Left cardiac atrium (tissue), 4 donors: Measurements from ENCODE around the gene GGN. TPM values are rescaled to one million over a fixed set of nuclear protein-coding genes. Genes with fewer than 3 reads are reported as not detected.
"Not testable (repeated sequence)": the region's sequence is repeated elsewhere in the genome, so short reads cannot be mapped to it uniquely, and the experiment has no call there.

ENCODE experiments used
- ATAC-seq, 2 donors: fragments of 200-7000 bp; cut with Tn5 transposase; one replicate each; pipeline ENCODE4 v1.9.1; 2020; ENCODE audit warnings: mild to moderate bottlenecking in 2 of 2, moderate library complexity in 2 of 2
- DNase-seq: peaks from one replicate; pipeline ENCODE4 v3.0.0-alpha.2; 2020
- intact Hi-C, 2 donors: fragments of 100-400 bp; cut with DNase I; formaldehyde crosslinking; loops; one replicate each; pipeline versions ENCODE4 v1.14.1 to v1.15.1; 2022 to 2023
- total RNA-seq, 2 donors: library from RNA; stranded (reverse); fragmentation: NEBNext Ultra II Directional; extraction: Animal tissue kit (Norgen Biotek cat#: 25700); gene quantifications; one replicate each; pipeline ENCODE4 v1.2.1, GENCODE V29; 2021
- donor health status: DM: no; HTN: yes; CAD: no.
- donor health status: DM: no; HTN: yes; CAD: no; lungs with severe emphysema.
- donor health status: DM: yes; HTN: yes; CAD: no.
- donor health status: Dilated cardiomyopathy.

The GGN gene
- total RNA-seq, 2 donors from 2014 or later: 0.15 to 0.34 TPM

DNA sequence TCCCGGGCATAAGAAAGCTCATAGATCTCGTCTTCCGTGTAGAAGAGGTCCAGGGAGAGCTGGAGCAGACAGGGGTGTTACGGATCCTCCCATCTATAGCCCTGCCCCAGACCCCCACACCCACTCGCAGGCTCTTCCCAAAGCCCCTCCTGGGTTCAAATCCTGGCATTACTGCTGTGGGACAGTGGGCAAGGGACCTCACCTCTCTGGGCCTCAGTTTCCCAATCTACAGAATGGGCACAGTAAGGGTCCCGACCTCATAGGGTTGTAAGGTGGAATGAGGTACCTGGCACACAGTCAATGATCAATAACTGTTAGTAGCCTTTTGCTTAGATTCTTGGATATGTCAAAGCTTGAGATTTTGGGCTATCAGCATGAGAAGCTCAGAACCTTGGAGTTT, 25.6 kb upstream of the GGN start:
- ATAC-seq (no peak), DNase-seq (no peak)
- intact Hi-C loops: no loop called here

GRCh38 chr19:38412961-38413360, 25.1 kb upstream of the GGN start:
- intact Hi-C loops: no loop called here
- no peak for ATAC-seq

DNA sequence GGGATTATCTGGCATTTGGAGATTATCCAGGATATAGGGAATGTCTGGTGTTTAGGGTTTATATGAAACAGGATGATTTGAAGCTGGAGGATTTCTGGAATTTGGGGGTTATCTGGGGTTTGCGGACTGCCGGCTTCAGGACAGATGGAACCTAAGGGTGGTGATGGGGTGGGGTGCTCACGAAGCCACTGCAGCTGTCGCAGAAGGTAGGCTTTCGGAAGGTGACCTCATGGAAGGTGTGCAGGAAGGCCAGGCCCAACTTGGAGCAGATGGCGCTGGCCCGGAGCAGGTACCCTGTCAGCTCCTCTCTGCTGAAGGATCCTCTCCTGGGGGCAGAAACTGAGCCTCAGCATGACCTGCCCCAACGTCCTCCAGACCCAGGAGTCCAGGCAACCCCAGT, 24.7 kb upstream of the GGN start:
- DNase-seq: no peak
- ATAC-seq: no peak
- intact Hi-C loops: no loop called here

More at GRCh38 chr19:38412961-38413360, 25.1 kb upstream of the GGN start:
- DNase-seq: no peak

DNA sequence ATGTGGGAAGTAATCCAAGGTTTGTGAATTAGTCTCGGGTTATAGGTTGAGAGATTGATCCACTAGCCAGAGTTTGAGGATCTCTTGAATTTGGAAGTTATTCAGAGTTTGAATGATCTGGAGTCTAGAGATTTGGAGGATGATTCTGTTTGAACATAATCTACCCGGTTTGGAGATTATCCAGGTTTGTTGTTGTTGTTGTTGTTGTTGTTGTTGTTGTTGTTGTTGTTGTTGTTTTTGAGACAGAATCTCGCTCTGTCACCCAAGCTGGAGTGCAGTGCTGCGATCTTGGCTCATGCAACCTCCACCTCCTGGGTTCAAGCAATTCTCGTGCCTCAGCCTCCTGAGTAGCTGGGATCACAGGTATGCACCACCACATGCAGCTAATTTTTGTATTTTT, 24.1 kb upstream of the GGN start:
- not testable (repeated sequence) for DNase-seq

GRCh38 chr19:38411041-38411712, 23.3 kb upstream of the GGN start:
- intact Hi-C loops: no loop called here
- no peak for DNase-seq

More for the DNA sequence above, 24.1 kb upstream of the GGN start:
- ATAC-seq, intact Hi-C loops: not testable (repeated sequence)

DNA sequence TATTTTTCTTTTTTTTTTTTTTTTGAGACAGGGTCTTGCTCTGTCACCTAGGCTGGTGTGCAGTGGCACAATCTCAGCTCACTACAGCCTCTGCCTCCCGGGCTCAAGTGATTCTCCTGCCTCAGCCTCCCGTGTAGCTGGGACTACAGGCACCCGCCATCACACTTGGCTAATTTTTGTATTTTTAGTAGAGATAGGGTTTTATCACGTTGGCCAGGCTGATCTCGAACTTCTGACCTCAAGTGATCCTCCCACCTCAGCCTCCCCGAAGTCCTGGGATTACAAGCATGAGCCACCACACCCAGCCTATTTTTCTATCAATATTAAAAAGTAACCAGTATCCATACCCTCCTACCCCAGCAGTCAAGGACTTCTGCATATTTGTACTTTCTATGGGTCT, 22.6 kb upstream of the GGN start:
- DNase-seq, intact Hi-C loops, ATAC-seq: not testable (repeated sequence)

More at GRCh38 chr19:38411041-38411712, 23.3 kb upstream of the GGN start:
- ATAC-seq: no peak

DNA sequence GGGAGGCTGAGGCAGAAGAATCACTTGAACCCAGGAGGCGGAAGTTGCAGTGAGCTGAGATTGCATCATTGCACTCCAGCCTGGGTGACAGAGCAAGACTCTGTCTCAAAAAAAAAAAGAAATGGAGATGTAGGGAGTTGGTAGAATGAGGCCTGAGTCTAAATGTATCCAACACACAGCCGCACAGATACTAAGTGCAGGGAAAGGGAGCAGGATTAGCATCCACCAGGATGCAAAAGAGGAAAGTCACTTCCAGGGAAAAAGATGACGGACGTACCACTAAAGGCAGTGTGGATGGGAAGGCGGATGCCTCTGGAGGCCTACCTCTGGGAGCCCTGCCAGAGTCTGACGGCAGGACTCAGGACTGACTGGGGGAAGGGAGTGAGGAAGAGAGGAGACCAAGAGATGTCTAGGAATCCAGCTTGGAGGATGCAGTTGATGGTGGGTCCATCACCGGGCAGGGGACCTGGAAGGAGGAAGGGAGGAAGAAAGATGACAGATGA, 21.8 kb upstream of the GGN start:
- DNase-seq (peak; percentile 60), ATAC-seq (peak; percentile 63 to 77)
- intact Hi-C loops: loop anchor here (10.0 kb wide), 1 partner anchor 205 kb away; the partner anchor contains the start of genes EIF3K (in 2 of the 2) and MAP4K1 (in 2 of the 2)

DNA sequence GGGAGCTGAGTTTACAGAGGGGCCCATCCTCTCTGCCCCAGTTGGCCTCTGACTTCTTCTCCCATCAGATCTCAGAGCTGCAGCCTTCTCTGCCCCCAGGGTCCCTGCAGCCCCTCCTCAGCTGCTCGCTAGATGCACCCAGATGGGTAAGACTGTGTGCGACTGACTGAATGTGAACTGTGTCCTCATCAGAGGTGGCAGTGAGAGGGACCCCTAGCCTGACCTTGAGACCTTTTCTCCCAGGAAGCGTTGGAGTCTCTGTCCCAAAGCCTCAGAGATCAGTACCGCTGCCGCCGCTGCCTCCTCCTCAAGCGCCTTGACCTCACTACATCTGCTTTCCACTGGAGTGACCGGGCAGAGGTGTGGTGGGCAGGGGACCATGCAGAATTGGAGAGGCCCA, 17.4 kb upstream of the GGN start:
- DNase-seq (no peak), ATAC-seq (no peak)
- intact Hi-C loops: loop anchor here (10.0 kb wide), 1 partner anchor 210 kb away; the partner anchor contains the start of genes EIF3K (in 2 of the 2) and MAP4K1 (in 2 of the 2)

DNA sequence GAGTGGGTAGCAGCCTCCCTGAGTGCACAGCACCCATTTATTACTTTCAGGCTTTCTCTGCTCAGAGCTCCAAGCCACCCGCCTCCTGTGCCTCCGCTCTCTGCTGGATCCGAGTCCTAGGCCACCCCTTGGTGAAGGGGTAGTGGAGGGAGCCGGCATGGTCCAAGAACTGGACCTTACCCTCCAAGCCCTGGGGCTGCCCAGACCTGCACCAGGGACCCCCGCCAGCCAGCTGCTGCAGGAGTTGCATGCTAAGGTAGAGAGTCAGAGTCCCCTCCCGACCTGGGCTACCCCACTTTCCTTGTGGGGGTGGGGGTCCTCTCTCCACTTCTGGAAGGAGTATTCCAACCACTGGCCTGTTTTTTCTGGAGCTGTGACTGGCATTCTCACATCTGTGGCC, 17.0 kb upstream of the GGN start:
- ATAC-seq (no peak), DNase-seq (no peak)
- intact Hi-C loops: loop anchor here (10.0 kb wide), 1 partner anchor 210 kb away; the partner anchor contains the start of genes EIF3K (in 2 of the 2) and MAP4K1 (in 2 of the 2)

GRCh38 chr19:38402967-38403674, 15.3 kb upstream of the GGN start, which contains the start of gene FAM98C:
Gene FAM98C (plus strand): TSS chr19:38403093. CDS start chr19:38403154, 61 bp downstream.
- DNase-seq (peak; percentile 96), ATAC-seq (peak; percentile 99 to 100)
- intact Hi-C loops: loop anchor here (10.0 kb wide), 1 partner anchor 212 kb away; the partner anchor contains the start of genes EIF3K (in 2 of the 2) and MAP4K1 (in 2 of the 2)

- ATAC-seq (peak in 1 of 2 donors; percentile 1), DNase-seq (no peak)
- intact Hi-C loops: loop anchor here (10.0 kb wide), 1 partner anchor 212 kb away; the partner anchor contains the start of genes EIF3K (in 2 of the 2) and MAP4K1 (in 2 of the 2)
These were observed 14.8 kb upstream of the GGN start for GRCh38 chr19:38402623-38402966.

DNA sequence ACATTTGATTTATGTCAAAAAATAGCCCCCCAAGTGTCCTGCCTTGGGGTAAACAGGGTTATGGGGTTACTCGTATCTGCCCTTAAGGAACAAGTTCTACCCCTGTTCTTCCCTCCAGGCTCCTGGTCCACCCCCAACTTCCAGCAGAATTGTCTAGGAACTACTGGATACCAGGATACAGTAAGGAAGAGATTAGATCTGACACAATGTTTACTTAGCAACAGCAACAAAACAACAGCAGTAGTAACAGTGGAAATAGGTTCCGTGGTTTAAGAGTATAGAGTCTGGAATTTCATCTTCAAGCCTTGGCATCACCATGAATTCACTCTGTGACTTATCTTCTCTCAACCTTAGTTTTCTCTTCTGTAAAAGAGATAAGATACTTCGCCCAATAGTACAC, 13.3 kb upstream of the GGN start:
- DNase-seq (no peak), ATAC-seq (no peak)
- intact Hi-C loops: loop anchor here (10.0 kb wide), 1 partner anchor 214 kb away; the partner anchor contains the start of genes EIF3K (in 2 of the 2) and MAP4K1 (in 2 of the 2)

- intact Hi-C loops: loop anchor here (10.0 kb wide), 1 partner anchor 214 kb away; the partner anchor contains the start of genes EIF3K (in 2 of the 2) and MAP4K1 (in 2 of the 2)
- ATAC-seq (no peak), DNase-seq (no peak)
These were observed 12.5 kb upstream of the GGN start for GRCh38 chr19:38400361-38400760.

GRCh38 chr19:38399537-38399936, 11.7 kb upstream of the GGN start:
- intact Hi-C loops: no loop called here
- no peak for ATAC-seq
- DNase-seq: no peak

GRCh38 chr19:38399081-38399480, 11.2 kb upstream of the GGN start:
- no peak for ATAC-seq
- no peak for DNase-seq
- intact Hi-C loops: no loop called here

- DNase-seq (no peak), ATAC-seq (peak in 1 of 2 donors; percentile 25)
- intact Hi-C loops: no loop called here
These were observed 7.7 kb upstream of the GGN start for GRCh38 chr19:38395381-38396114.

DNA sequence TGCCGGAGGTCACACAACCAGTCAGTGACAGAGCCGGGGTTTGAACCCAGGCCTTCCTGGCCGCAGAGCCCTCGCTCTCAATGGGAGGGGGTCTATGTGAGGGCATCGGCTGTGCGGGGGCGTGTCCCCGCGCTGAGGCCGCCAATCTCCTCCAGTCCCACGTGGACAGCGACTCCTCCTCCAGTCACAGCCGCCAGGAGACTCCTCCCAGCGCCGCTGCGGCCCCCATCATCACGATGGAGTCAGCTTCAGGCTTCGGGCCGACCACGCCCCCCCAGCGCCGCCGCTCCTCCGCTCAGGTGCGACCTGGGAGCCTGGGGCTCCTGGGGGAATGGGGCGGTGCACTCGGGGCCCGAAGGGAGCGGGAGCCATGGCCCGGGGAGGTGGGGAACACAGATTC, 6.7 kb upstream of the GGN start:
- DNase-seq: peak; percentile 51
- intact Hi-C loops: no loop called here
- ATAC-seq: peak in 1 of 2 donors; percentile 23

DNA sequence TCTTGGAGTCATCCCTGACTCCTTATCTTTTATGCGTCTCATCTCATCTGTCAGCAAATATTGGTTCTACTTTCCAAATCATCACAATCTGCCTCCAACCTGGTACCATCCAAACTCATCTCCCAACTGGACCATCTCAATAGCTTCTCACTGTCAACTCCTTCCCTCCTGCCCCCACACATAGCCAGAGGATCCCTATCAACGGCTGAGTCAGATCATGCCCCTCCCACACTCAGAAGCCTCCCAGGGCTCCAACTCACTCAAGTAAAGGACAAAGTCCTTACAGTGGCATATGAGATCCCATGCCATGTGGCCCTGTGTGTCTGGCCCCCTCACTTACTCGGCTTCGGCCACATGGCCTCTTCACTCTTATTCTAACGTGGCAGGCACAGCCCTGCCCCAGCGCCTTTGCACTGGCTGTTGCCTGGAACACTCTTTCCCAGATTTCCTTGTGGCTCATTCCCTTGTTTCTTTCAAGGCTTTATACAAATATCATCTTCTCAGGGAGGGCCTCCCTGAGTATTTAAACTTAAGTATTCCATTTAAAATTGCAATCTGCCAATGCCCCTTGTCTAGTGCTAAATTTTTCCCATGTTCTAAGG, 5.0 kb upstream of the GGN start:
- DNase-seq: no peak
- intact Hi-C loops: no loop called here

More for the DNA sequence above, 5.0 kb upstream of the GGN start:
- ATAC-seq: no peak
